Peyer's patch (tissue), 4 donors: ENCODE results near the gene MDN1. TPM values are rescaled to one million over a fixed set of nuclear protein-coding genes. Genes with fewer than 3 reads are reported as not detected.

Experiments used
- DNase-seq, 3 donors: peaks; one replicate each; pipeline ENCODE4 v3.0.0-alpha.2; 2017 to 2019
- H3K27ac ChIP-seq, 4 donors: fragments of 200-600 bp; sonication (generic); one replicate each; pipeline ENCODE4 v1.5.1; 2016 to 2019
- H3K27me3 ChIP-seq, 2 donors: fragments of 200-600 bp; sonication (generic); one replicate each; pipeline ENCODE4 v1.5.1; 2019
- H3K36me3 ChIP-seq, 3 donors: fragments of 200-600 bp; sonication (generic); one replicate each; pipeline ENCODE4 v1.5.1; 2016 to 2019
- H3K4me1 ChIP-seq, 4 donors: fragments of 200-600 bp; sonication (generic); one replicate each; pipeline ENCODE4 v1.5.1; 2016 to 2019
- H3K4me3 ChIP-seq, 4 donors: fragments of 200-600 bp; sonication (generic); 1 replicate in 3 of 4; 2 replicates in 1 of 4; pipeline ENCODE4 v1.5.1; 2016 to 2019; ENCODE audit warnings: mild to moderate bottlenecking in 1 of 4
- H3K9me3 ChIP-seq, 4 donors: fragments of 200-600 bp; sonication (generic); one replicate each; pipeline ENCODE4 v1.5.1; 2016 to 2019; ENCODE audit warnings: mild to moderate bottlenecking in 1 of 4
- POLR2A ChIP-seq, 2 donors: fragments of 450-650 bp; IDR thresholded peaks; one replicate each; pipeline ENCODE4 v1.5.1; 2017; ENCODE audit warnings: antibody characterized with exemption in 2 of 2, mild to moderate bottlenecking in 2 of 2, moderate library complexity in 2 of 2
- total RNA-seq, 4 donors: library from RNA; depleted of rRNA; stranded (reverse); fragments of >200 nt; gene quantifications; one replicate each; pipeline ENCODE4 v1.1.0, GENCODE V29; 2016
- TF ChIP-seq, protein P1 (sequence below), 6 experiments: fragments of 450-650 bp in 4 of 6; fragments of 200-600 bp in 2 of 6; sonication (generic) in 1 of 6; IDR thresholded peaks; one replicate each; pipeline ENCODE4 v1.5.1; 2017 to 2019; ENCODE audit warnings: antibody characterized with exemption in 6 of 6, mild to moderate bottlenecking in 3 of 6, moderate library complexity in 1 of 6

MDN1 gene
- total RNA-seq, 4 donors from 2014 or later = 19.6 to 62.7 (median 35.5) TPM

DNA sequence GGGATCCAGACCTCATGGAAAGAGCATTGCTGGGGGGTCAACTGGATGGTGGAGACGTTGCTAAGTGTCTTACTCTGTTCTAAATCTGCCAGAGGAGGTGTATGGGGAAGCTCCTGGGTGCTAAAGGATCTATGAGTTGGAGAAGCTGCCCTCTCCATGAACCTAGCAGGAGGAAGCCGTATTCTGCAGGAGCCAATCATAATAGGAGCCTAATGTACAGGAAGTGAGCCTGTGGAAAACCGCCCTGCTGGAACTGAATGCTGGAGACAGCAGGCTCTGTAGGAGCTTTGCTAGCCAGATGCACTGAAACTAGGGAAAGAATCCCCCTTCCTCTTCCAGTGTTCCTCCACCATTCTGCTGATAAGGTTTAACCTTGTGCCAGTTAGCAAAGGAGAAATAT is 20.9 kb upstream of the MDN1 start:
- no peak overlapping the region for H3K27ac ChIP-seq
- DNase-seq = no peak
- TF ChIP-seq, protein P1, sequence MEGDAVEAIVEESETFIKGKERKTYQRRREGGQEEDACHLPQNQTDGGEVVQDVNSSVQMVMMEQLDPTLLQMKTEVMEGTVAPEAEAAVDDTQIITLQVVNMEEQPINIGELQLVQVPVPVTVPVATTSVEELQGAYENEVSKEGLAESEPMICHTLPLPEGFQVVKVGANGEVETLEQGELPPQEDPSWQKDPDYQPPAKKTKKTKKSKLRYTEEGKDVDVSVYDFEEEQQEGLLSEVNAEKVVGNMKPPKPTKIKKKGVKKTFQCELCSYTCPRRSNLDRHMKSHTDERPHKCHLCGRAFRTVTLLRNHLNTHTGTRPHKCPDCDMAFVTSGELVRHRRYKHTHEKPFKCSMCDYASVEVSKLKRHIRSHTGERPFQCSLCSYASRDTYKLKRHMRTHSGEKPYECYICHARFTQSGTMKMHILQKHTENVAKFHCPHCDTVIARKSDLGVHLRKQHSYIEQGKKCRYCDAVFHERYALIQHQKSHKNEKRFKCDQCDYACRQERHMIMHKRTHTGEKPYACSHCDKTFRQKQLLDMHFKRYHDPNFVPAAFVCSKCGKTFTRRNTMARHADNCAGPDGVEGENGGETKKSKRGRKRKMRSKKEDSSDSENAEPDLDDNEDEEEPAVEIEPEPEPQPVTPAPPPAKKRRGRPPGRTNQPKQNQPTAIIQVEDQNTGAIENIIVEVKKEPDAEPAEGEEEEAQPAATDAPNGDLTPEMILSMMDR (IDR thresholded peaks at IDR 0.05) = no peak
- no peak for TF ChIP-seq POLR2A (IDR thresholded peaks at IDR 0.05)

DNA sequence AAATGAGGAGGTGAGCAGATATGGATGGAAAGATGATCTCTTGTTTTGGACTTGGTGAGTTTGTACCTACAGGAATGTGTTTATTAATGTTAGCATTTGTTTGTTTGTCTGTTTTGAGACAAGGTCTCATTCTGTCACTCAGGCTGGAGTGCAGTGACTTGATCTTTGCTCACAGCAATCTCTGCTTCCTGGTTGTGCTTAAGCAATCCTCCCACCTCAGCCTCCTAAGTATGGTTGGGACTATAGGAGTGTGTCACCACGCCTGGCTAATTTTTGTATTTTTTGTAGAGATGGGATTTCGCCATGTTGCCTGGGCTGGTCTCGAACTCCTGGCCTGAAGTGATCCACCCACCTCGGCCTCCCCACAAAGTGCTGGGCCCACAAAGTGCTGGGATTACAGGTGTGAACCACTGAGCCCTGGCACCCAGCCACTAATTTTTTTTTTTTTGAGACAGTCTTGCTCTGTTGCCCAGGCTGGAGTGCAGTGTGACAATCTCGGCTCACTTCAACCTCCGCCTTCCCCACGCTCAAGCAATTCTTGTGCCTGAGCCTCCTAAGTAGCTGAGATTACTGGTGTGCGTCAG is 17.1 kb upstream of the MDN1 start:
- peak in 1 of 3 donors; percentile 44 for DNase-seq
- no peak overlapping the region for H3K27ac ChIP-seq
- H3K9me3 ChIP-seq = no peaks in the 10 kb centered on the region
- peaks cover 0 to 9% (median 0%) of the 10 kb centered on the region in 3 donors for H3K36me3 ChIP-seq
- peaks cover 0 to 5% (median 2%) of the 10 kb centered on the region in 4 donors for H3K4me1 ChIP-seq
- TF ChIP-seq, protein P1 (IDR thresholded peaks at IDR 0.05) = no peak
- TF ChIP-seq POLR2A (IDR thresholded peaks at IDR 0.05) = no peak
- no peaks in the 10 kb centered on the region for H3K27me3 ChIP-seq
- no peak overlapping the region for H3K4me3 ChIP-seq

More for the DNA sequence above, 20.9 kb upstream of the MDN1 start:
- Histone ChIP-seq H3K27me3 (no peaks in the 10 kb centered on the region), H3K4me1 (peaks cover 0 to 4% (median 1%) of the 10 kb centered on the region in 4 donors), H3K4me3 (no peak overlapping the region), H3K36me3 (no peaks in the 10 kb centered on the region), H3K9me3 (no peaks in the 10 kb centered on the region)

GRCh38 chr6:89834884-89835792 is 15.5 kb upstream of the MDN1 start:
- Histone ChIP-seq H3K4me1 (peaks cover 0 to 7% (median 5%) of the 10 kb centered on the region in 4 donors), H3K4me3 (no peak overlapping the region), H3K27me3 (no peaks in the 10 kb centered on the region), H3K36me3 (peaks cover 0 to 9% (median 0%) of the 10 kb centered on the region in 3 donors), H3K9me3 (no peaks in the 10 kb centered on the region), H3K27ac (peak overlapping the region in 2 of 4 donors; percentile 1 to 53)
- no peak for TF ChIP-seq POLR2A (IDR thresholded peaks at IDR 0.05)
- TF ChIP-seq, protein P1 (IDR thresholded peaks at IDR 0.05) = no peak
- DNase-seq = peak in 2 of 3 donors; percentile 61

DNA sequence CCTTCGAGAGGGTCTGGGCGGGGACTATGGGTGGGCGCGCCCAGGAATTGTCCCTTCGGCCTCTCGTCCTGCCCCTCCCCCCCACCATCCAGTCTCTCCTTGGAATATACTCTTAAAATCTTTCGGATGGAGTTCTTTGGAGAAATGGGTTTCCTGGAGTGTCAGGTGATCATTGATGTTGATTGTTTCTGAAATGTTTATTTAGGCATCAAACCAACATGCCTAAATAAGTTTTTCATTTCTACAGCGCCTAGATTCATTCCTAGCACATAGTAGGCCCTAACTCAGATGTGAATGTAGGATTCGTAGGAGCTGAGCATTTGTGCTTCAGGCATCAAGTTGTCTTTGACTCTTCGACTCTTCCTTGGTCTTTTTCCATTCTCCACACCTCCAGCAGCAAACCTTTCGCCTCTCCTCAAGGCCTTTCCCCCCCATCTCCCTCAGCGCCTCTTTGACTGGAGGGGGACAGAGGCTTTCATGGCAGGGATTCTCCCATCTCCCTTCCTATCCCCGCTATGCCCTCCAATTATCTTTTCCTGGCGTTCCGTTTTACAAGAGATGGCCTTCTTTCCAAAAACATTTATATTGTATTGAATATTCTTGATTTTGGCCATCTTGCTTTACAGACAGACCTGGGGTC is 10.7 kb upstream of the MDN1 start:
- no peak for DNase-seq
- peak overlapping the region; percentile 77 to 89 (median 84) for H3K27ac ChIP-seq
- peaks cover 0 to 9% (median 0%) of the 10 kb centered on the region in 3 donors for H3K36me3 ChIP-seq
- H3K4me1 ChIP-seq = peaks cover 0 to 7% (median 2%) of the 10 kb centered on the region in 4 donors
- H3K9me3 ChIP-seq = no peaks in the 10 kb centered on the region
- peak overlapping the region; percentile 78 to 93 (median 86) for H3K4me3 ChIP-seq
- no peak for TF ChIP-seq POLR2A (IDR thresholded peaks at IDR 0.05)
- TF ChIP-seq, protein P1 (IDR thresholded peaks at IDR 0.05) = no peak
- no peaks in the 10 kb centered on the region for H3K27me3 ChIP-seq

GRCh38 chr6:89829472-89830169 is 10.0 kb upstream of the MDN1 start, which contains the start of gene CASP8AP2:
Gene CASP8AP2 (plus strand): TSS chr6:89829880.
- peak; percentile 25 to 41 for TF ChIP-seq POLR2A (IDR thresholded peaks at IDR 0.05)
- TF ChIP-seq, protein P1 (IDR thresholded peaks at IDR 0.05) = no peak
- H3K9me3 ChIP-seq = no peaks in the 10 kb centered on the region
- H3K4me3 ChIP-seq = peak within 1 kb of the TSS; percentile 78 to 93 (median 86)
- H3K36me3 ChIP-seq = peaks cover 0 to 9% (median 0%) of the 10 kb centered on the region in 3 donors
- peaks cover 0 to 7% (median 0%) of the 10 kb centered on the region in 4 donors for H3K4me1 ChIP-seq
- peak; percentile 92 to 99 (median 99) for DNase-seq
- peak within 1 kb of the TSS; percentile 87 to 92 (median 90) for H3K27ac ChIP-seq
- no peaks in the 10 kb centered on the region for H3K27me3 ChIP-seq
